Measurements from ENCODE around the gene SFXN1. TPM values are rescaled to one million over a fixed set of nuclear protein-coding genes. Genes with fewer than 3 reads are reported as not detected.

The SFXN1 gene
- total RNA-seq, 1 donor from 2014 or later: 181 TPM

DNA sequence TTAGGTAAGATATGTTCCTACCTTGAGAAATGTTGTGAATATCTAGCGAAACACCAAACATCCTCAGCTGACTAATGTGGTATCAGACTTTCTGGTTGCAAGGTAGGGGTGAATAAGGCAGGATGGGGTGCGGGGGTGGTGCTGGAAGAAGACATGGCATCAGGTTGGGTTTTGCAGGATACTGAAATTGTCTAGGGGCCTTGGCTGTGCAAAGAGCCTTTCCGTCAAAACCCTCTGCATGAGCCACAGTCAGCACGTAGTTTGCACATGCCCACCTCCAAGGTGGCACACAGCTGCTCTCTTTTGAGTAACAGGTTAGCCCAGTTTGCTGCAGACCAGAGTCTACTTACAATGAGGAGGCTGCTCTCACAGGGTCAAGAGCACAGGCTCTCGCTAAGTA, 42.0 kb downstream of the SFXN1 start:
- Histone ChIP-seq H3K36me3 (peaks cover 20% of the 10 kb centered on the region), H3K79me2 (ENCODE audit: low read depth) (no peaks in the 10 kb centered on the region), H3K4me3 (no peak overlapping the region), H3K4me1 (no peaks in the 10 kb centered on the region), H2AFZ (replicated peaks) (no peak overlapping the region), H3K4me2 (no peak overlapping the region), H4K20me1 (ENCODE audit: low read depth) (no peaks in the 10 kb centered on the region), H3K27me3 (no peaks in the 10 kb centered on the region), H3K9ac (no peak overlapping the region), H3K9me3 (ENCODE audit: low read depth) (no peaks in the 10 kb centered on the region), H3K27ac (no peak overlapping the region), H3F3A (ENCODE audit: low read depth) (no peaks in the 10 kb centered on the region)
- H3K4me1 Mint-ChIP-seq: no peaks in the 10 kb centered on the region
- peaks cover 49% of the 10 kb centered on the region for H3K36me3 Mint-ChIP-seq
- H3K27ac Mint-ChIP-seq: no peak overlapping the region
- DNase-seq (ENCODE audit: low spot score): no peak
- H3K4me3 Mint-ChIP-seq: no peak overlapping the region
- no peaks in the 10 kb centered on the region for H3K27me3 Mint-ChIP-seq (ENCODE audit: insufficient read depth, low read depth)
- TF ChIP-seq, protein P1, sequence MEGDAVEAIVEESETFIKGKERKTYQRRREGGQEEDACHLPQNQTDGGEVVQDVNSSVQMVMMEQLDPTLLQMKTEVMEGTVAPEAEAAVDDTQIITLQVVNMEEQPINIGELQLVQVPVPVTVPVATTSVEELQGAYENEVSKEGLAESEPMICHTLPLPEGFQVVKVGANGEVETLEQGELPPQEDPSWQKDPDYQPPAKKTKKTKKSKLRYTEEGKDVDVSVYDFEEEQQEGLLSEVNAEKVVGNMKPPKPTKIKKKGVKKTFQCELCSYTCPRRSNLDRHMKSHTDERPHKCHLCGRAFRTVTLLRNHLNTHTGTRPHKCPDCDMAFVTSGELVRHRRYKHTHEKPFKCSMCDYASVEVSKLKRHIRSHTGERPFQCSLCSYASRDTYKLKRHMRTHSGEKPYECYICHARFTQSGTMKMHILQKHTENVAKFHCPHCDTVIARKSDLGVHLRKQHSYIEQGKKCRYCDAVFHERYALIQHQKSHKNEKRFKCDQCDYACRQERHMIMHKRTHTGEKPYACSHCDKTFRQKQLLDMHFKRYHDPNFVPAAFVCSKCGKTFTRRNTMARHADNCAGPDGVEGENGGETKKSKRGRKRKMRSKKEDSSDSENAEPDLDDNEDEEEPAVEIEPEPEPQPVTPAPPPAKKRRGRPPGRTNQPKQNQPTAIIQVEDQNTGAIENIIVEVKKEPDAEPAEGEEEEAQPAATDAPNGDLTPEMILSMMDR (IDR thresholded peaks at IDR 0.05): no peak
- TF ChIP-seq EZH2 (IDR thresholded peaks at IDR 0.05) (no peak), EZH2phosphoT487 (IDR thresholded peaks at IDR 0.05) (no peak)
- H3K9me3 Mint-ChIP-seq: no peaks in the 10 kb centered on the region

DNA sequence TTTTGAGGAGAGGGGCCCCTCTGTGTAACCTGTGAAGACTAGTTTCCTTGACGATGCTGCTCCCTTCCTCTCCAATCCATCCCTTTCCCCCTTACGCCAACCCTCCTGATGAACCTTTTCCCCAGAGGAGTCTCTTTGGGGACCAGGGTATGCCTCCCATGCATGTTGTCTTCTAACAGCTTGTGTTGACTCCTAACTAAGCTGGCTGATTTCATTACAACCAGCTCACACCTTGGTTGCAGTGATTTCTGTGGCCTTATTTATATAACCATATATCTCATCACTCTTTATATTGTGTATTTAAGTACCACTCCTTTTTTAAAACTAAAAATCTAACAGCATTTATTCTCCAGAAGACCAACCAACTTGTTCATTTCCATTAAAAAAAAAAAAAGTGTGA, 42.5 kb downstream of the SFXN1 start:
- Histone ChIP-seq H3K9ac (no peak overlapping the region), H3K27me3 (no peaks in the 10 kb centered on the region), H3K36me3 (peaks cover 22% of the 10 kb centered on the region), H2AFZ (replicated peaks) (no peak overlapping the region), H3F3A (ENCODE audit: low read depth) (no peaks in the 10 kb centered on the region), H3K4me1 (no peaks in the 10 kb centered on the region), H3K9me3 (ENCODE audit: low read depth) (no peaks in the 10 kb centered on the region), H3K27ac (no peak overlapping the region), H3K4me3 (no peak overlapping the region), H3K79me2 (ENCODE audit: low read depth) (no peaks in the 10 kb centered on the region), H4K20me1 (ENCODE audit: low read depth) (no peaks in the 10 kb centered on the region), H3K4me2 (no peak overlapping the region)
- Mint-ChIP-seq H3K9me3 (no peaks in the 10 kb centered on the region), H3K36me3 (peaks cover 46% of the 10 kb centered on the region), H3K4me1 (no peaks in the 10 kb centered on the region), H3K27ac (no peak overlapping the region), H3K27me3 (ENCODE audit: insufficient read depth, low read depth) (no peaks in the 10 kb centered on the region), H3K4me3 (no peak overlapping the region)
- DNase-seq (ENCODE audit: low spot score): no peak
- TF ChIP-seq EZH2phosphoT487 (IDR thresholded peaks at IDR 0.05): no peak
- TF ChIP-seq, protein P1 (IDR thresholded peaks at IDR 0.05): no peak
- TF ChIP-seq EZH2 (IDR thresholded peaks at IDR 0.05): no peak

DNA sequence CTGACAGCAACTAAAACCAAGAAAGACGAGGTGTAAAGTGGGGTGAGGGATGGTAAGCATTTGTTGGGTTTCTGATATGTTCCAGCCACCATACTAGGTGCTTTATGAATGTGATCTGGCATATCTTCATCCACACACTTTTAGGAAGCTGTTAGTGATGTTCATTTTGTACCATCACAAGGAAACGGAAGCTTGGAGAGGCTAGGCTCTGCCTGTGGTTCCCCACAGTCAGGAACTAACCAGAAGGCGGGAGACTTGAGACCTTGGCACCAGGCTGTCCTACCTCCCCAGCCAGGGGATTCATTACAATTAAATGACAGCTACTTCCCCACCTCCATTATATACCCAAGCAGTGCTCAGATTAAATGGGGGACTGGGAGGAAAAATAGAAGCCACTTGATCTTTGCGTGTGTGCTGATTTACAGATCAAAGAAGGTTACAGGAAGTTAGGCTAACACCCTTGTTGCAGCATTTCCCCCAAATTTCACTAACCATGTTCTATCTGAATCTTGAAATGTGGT, 43.0 kb downstream of the SFXN1 start:
- Histone ChIP-seq H4K20me1 (ENCODE audit: low read depth) (no peaks in the 10 kb centered on the region), H3K4me1 (no peaks in the 10 kb centered on the region), H3K9me3 (ENCODE audit: low read depth) (no peaks in the 10 kb centered on the region), H3K4me3 (no peak overlapping the region), H3F3A (ENCODE audit: low read depth) (no peaks in the 10 kb centered on the region), H3K9ac (no peak overlapping the region), H3K4me2 (no peak overlapping the region), H3K27ac (no peak overlapping the region), H3K79me2 (ENCODE audit: low read depth) (no peaks in the 10 kb centered on the region), H3K36me3 (peaks cover 22% of the 10 kb centered on the region), H3K27me3 (no peaks in the 10 kb centered on the region), H2AFZ (replicated peaks) (no peak overlapping the region)
- H3K9me3 Mint-ChIP-seq: no peaks in the 10 kb centered on the region
- H3K4me3 Mint-ChIP-seq: no peak overlapping the region
- no peak overlapping the region for H3K27ac Mint-ChIP-seq
- TF ChIP-seq EZH2phosphoT487 (IDR thresholded peaks at IDR 0.05) (no peak), EZH2 (IDR thresholded peaks at IDR 0.05) (no peak)
- TF ChIP-seq, protein P1 (IDR thresholded peaks at IDR 0.05): no peak
- no peaks in the 10 kb centered on the region for H3K27me3 Mint-ChIP-seq (ENCODE audit: insufficient read depth, low read depth)
- H3K4me1 Mint-ChIP-seq: no peaks in the 10 kb centered on the region
- DNase-seq (ENCODE audit: low spot score): no peak
- peaks cover 48% of the 10 kb centered on the region for H3K36me3 Mint-ChIP-seq

Measured in neural progenitor cell (in vitro differentiated cells).